SU-DHL-6 (cell line): ENCODE measurements around the gene INHBA.

Experiments used
- H2AFZ ChIP-seq: fragments of 200-600 bp; sonication (generic); 2 replicates; pipeline ENCODE4 v1.6.1; 2014; ENCODE audit warnings: low read depth, mild to moderate bottlenecking, moderate library complexity, mixed read lengths, antibody characterized with exemption, low read length; ENCODE audit not compliant: severe bottlenecking
- H3F3A ChIP-seq: fragments of 200-600 bp; shearing (Covaris generic); 2 replicates; pipeline ENCODE4 v1.6.0; 2016; ENCODE audit warnings: antibody characterized with exemption, mild to moderate bottlenecking; ENCODE audit not compliant: insufficient read depth
- H3K27ac ChIP-seq: fragments of 200-600 bp; sonication (generic); 2 replicates; pipeline ENCODE4 v1.5.1; 2016; ENCODE audit warnings: low read depth, mild to moderate bottlenecking, low read length, moderate library complexity, mixed read lengths
- H3K27me3 ChIP-seq: fragments of 200-600 bp; sonication (generic), shearing (Covaris generic); 2 replicates; pipeline ENCODE4 v1.6.0; 2014; ENCODE audit warnings: mild to moderate bottlenecking, low read length
- H3K36me3 ChIP-seq: fragments of 200-600 bp; sonication (generic); 2 replicates; pipeline ENCODE4 v1.6.1; 2014; ENCODE audit warnings: mild to moderate bottlenecking, low read length, mixed read lengths
- H3K4me2 ChIP-seq: fragments of 300-600, 200-600 bp; shearing (Covaris generic), sonication (generic); 2 replicates; pipeline ENCODE4 v1.6.0; 2014; ENCODE audit warnings: low read length, low read depth, mild to moderate bottlenecking; ENCODE audit not compliant: poor library complexity, severe bottlenecking
- H3K4me3 ChIP-seq: fragments of 200-600 bp; sonication (generic); 2 replicates; pipeline ENCODE4 v1.5.1; 2014; ENCODE audit warnings: antibody characterized with exemption, low read length, mild to moderate bottlenecking, mixed read lengths; ENCODE audit not compliant: insufficient read depth, poor library complexity, severe bottlenecking
- H3K79me2 ChIP-seq: fragments of 200-600 bp; sonication (generic); 2 replicates; pipeline ENCODE4 v1.6.1; 2014; ENCODE audit warnings: mild to moderate bottlenecking, low read length, moderate library complexity; ENCODE audit not compliant: insufficient read depth
- H3K9ac ChIP-seq: fragments of 200-600 bp; sonication (generic); 2 replicates; pipeline ENCODE4 v1.7.0; 2014; ENCODE audit warnings: mild to moderate bottlenecking, low read length
- H3K9me2 ChIP-seq: fragments of 200-600 bp; sonication (generic); replicated peaks from 2 replicates; pipeline ENCODE4 v1.6.1; 2014; ENCODE audit warnings: low read length; ENCODE audit not compliant: insufficient read depth
- H3K9me3 ChIP-seq: fragments of 200-600 bp; sonication (generic); 2 replicates; pipeline ENCODE4 v1.6.1; 2014; ENCODE audit warnings: low read length, mixed read lengths; ENCODE audit not compliant: insufficient read depth
- H4K20me1 ChIP-seq: fragments of 200-600 bp; sonication (generic); 2 replicates; pipeline ENCODE4 v1.6.1; 2014; ENCODE audit warnings: low read depth, mild to moderate bottlenecking, antibody characterized with exemption, low read length, moderate library complexity, mixed read lengths
- CTCF ChIP-seq: fragments of 200-600 bp; sonication (generic); IDR thresholded peaks from one replicate; pipeline ENCODE4 v1.5.1; 2017; ENCODE audit warnings: antibody characterized with exemption, mild to moderate bottlenecking, low read length, moderate library complexity; ENCODE audit not compliant: insufficient read depth, poor library complexity, severe bottlenecking
- EZH2phosphoT487 ChIP-seq: fragments of 200-600 bp; sonication (generic), shearing (Covaris generic); conservative IDR thresholded peaks from 2 replicates; pipeline ENCODE4 v1.6.1; 2018; ENCODE audit warnings: mild to moderate bottlenecking, antibody characterized with exemption, low read length, moderate library complexity, mixed read lengths

INHBA gene

DNA sequence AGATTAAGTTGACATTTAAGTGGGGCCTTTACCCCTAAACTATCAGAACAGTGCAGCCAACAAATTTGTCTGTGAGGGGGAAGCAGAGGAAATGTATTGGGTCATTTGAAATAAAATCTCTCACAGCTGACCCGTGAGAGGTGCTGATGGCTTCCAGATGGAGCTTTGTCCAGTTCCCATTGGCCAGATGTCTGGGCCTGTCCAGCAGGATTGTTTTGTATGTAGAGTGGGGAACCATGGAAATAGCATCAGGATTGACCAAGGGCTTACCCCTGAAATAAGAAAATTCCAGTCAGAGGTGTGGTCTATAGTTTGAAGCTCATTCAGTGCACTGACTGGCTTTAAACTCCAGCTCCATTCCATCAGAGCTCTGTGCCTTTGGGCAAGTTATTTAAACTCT lies 50.6 kb downstream of the INHBA start:
- H3F3A ChIP-seq, result no peaks in the 10 kb centered on the region
- H3K79me2 ChIP-seq, result no peaks in the 10 kb centered on the region
- H3K27me3 ChIP-seq, result no peaks in the 10 kb centered on the region
- H3K4me3 ChIP-seq, result no peak overlapping the region
- no peak overlapping the region for H2AFZ ChIP-seq
- no peak for TF ChIP-seq CTCF
- H4K20me1 ChIP-seq, result no peaks in the 10 kb centered on the region
- H3K9me3 ChIP-seq, result no peaks in the 10 kb centered on the region
- H3K4me2 ChIP-seq, result no peak overlapping the region
- no peak overlapping the region for H3K9ac ChIP-seq
- no peak overlapping the region for H3K27ac ChIP-seq
- no peaks in the 10 kb centered on the region for H3K9me2 ChIP-seq
- H3K36me3 ChIP-seq, result no peaks in the 10 kb centered on the region

DNA sequence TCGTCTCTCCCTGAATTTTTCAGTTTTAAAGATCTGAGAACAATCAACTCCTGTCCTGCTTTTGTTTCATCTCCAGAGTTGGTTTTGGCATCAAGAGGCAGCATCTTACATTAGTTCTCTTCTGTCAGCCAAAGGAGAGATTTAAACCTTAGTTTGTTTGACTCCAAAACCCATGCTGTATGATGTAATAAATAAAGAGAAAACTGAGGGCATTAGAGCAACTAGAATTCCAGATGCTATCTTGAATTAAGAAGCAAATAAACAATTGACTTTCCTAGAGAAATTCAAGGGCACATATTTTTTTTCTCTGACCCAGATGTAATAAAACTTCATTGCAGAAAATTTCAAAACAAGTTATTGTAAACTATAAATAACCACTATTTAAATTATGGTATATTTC lies 54.4 kb downstream of the INHBA start:
- no peaks in the 10 kb centered on the region for H3K36me3 ChIP-seq
- H3F3A ChIP-seq, result no peaks in the 10 kb centered on the region
- no peaks in the 10 kb centered on the region for H3K9me2 ChIP-seq
- no peaks in the 10 kb centered on the region for H4K20me1 ChIP-seq
- no peaks in the 10 kb centered on the region for H3K79me2 ChIP-seq
- H3K4me3 ChIP-seq, result no peak overlapping the region
- H2AFZ ChIP-seq, result no peak overlapping the region
- H3K27ac ChIP-seq, result no peak overlapping the region
- no peak overlapping the region for H3K4me2 ChIP-seq
- no peak overlapping the region for H3K9ac ChIP-seq
- no peaks in the 10 kb centered on the region for H3K9me3 ChIP-seq
- H3K27me3 ChIP-seq, result no peaks in the 10 kb centered on the region
- TF ChIP-seq EZH2phosphoT487 (no peak), CTCF (no peak)

GRCh38 chr7:41643616-41644015 lies 59.3 kb downstream of the INHBA start:
- no peak overlapping the region for H3K4me3 ChIP-seq
- no peaks in the 10 kb centered on the region for H3K36me3 ChIP-seq
- H3K27ac ChIP-seq, result no peak overlapping the region
- H3K9me3 ChIP-seq, result no peaks in the 10 kb centered on the region
- TF ChIP-seq EZH2phosphoT487 (no peak), CTCF (no peak)
- no peaks in the 10 kb centered on the region for H3F3A ChIP-seq
- no peak overlapping the region for H3K4me2 ChIP-seq
- no peak overlapping the region for H3K9ac ChIP-seq
- no peaks in the 10 kb centered on the region for H3K9me2 ChIP-seq
- no peak overlapping the region for H2AFZ ChIP-seq
- no peaks in the 10 kb centered on the region for H4K20me1 ChIP-seq
- no peaks in the 10 kb centered on the region for H3K27me3 ChIP-seq
- no peaks in the 10 kb centered on the region for H3K79me2 ChIP-seq

DNA sequence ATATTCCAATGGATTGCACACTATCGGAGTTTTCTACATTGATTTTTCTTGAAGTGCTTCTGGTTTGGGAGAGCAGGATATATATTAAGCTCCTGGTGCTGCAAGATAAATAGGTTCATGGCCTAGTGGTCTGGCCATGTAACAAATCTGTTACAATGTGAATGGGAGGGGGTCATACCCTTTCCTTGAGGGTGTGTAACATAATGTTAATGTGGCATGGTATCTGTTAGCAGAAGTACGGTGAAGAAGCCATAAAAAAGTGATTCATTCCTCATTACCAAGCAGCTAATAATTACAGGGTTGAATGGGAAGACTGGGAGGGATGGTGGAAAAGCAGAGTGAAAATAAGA lies 61.2 kb downstream of the INHBA start:
- Histone ChIP-seq H4K20me1 (no peaks in the 10 kb centered on the region), H3F3A (no peaks in the 10 kb centered on the region), H3K9ac (no peak overlapping the region), H3K36me3 (no peaks in the 10 kb centered on the region), H2AFZ (no peak overlapping the region), H3K9me2 (no peaks in the 10 kb centered on the region), H3K27me3 (no peaks in the 10 kb centered on the region), H3K27ac (no peak overlapping the region), H3K9me3 (no peaks in the 10 kb centered on the region), H3K4me3 (no peak overlapping the region), H3K79me2 (no peaks in the 10 kb centered on the region), H3K4me2 (no peak overlapping the region)
- TF ChIP-seq CTCF (no peak), EZH2phosphoT487 (no peak)
